ENCODE results near the gene DNAJC1.

The DNAJC1 gene

DNA sequence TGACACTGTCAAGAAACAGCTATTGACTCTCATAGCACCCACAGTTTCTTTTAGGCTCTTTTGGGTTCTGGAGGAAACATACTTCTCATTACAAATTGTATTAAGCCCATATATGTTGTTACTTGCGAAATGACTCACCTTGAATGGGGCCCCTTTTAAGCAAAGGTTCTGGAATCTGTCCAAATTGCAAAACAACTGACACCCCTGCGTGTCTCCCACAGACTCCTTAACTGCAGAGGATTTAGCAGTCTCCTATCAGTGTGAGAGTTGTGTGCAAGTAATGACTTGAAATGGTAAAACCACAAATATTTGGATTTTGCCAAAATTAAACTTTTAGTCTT, 192.3 kb downstream of the DNAJC1 start:
- no peak for FAIRE-seq
- no peak for DNase-seq (ENCODE audit: insufficient read length, low spot score)
- TF ChIP-seq, protein P1, sequence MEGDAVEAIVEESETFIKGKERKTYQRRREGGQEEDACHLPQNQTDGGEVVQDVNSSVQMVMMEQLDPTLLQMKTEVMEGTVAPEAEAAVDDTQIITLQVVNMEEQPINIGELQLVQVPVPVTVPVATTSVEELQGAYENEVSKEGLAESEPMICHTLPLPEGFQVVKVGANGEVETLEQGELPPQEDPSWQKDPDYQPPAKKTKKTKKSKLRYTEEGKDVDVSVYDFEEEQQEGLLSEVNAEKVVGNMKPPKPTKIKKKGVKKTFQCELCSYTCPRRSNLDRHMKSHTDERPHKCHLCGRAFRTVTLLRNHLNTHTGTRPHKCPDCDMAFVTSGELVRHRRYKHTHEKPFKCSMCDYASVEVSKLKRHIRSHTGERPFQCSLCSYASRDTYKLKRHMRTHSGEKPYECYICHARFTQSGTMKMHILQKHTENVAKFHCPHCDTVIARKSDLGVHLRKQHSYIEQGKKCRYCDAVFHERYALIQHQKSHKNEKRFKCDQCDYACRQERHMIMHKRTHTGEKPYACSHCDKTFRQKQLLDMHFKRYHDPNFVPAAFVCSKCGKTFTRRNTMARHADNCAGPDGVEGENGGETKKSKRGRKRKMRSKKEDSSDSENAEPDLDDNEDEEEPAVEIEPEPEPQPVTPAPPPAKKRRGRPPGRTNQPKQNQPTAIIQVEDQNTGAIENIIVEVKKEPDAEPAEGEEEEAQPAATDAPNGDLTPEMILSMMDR (IDR thresholded peaks at IDR 0.05; ENCODE audit: insufficient read depth, missing control alignments) = no peak

- no peak for FAIRE-seq
- DNase-seq (ENCODE audit: insufficient read length, low spot score) = no peak
- TF ChIP-seq, protein P1 (IDR thresholded peaks at IDR 0.05; ENCODE audit: insufficient read depth, missing control alignments) = no peak
Measured at GRCh38 chr10:21810582-21811244, 192.8 kb downstream of the DNAJC1 start.

GRCh38 chr10:21808550-21808949, 195.0 kb downstream of the DNAJC1 start:
- TF ChIP-seq, protein P1 (IDR thresholded peaks at IDR 0.05; ENCODE audit: insufficient read depth, missing control alignments) = no peak
- FAIRE-seq (no peak), DNase-seq (ENCODE audit: insufficient read length, low spot score) (no peak)

DNA sequence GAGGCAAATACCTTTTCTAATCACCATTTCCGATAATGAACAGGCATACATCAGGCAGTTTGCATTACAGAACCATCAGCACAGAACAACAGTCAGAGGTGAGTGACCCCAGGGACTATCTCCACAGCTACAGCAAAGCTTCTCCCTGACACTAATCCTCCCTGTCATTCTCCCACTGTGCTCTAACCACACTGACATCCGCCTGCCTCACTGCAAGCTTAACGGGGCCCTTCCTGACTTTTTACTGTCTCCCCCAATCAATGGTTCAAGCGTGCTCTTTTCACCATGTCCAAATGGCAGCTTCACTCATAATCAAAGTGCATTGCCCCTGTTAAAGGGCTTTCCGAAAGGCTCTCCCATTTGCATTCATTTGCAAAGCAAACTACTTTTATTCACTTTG, 196.3 kb downstream of the DNAJC1 start:
- no peak for DNase-seq (ENCODE audit: insufficient read length, low spot score)
- TF ChIP-seq, protein P1 (IDR thresholded peaks at IDR 0.05; ENCODE audit: insufficient read depth, missing control alignments) = no peak
- FAIRE-seq = no peak

DNA sequence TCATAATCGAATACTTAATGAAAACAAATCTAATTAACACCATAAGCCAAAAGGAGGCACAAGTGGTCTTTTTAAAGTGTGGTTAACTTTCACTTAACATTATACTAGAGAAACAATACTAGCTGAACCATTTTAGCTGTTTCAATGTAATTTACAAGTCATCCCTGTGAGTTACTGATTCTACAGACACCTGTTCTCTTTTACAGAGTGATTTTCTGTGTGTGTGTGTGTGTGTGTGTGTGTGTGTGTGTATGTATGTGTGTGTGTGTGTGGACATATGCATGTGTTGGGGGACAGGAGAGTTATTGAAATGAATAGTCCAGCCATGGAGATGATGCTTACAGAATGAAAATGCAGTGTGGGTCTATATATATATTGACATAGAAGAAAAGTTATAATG, 200.2 kb downstream of the DNAJC1 start:
- TF ChIP-seq, protein P1 (IDR thresholded peaks at IDR 0.05; ENCODE audit: insufficient read depth, missing control alignments) = no peak
- no peak for DNase-seq (ENCODE audit: insufficient read length, low spot score)
- FAIRE-seq = no peak

DNA sequence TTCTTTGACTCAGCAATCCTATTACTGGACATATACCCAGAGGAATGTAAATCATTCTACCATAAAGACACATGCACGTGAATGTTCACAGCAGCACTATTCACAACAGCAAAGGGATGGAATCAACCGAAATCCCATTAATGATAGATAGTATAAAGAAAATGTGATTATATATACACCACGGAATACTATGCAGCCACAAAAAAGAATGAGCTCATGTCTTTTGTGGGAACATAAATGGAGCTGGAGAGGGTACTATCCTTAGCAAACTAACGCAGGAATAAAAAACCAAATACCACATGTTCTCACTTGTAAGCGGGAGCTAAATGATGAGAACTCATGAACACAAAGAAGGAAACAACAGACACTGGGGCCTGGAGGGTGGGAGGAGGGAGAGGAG, 201.9 kb downstream of the DNAJC1 start:
- DNase-seq (ENCODE audit: insufficient read length, low spot score) (no peak), FAIRE-seq (no peak)
- TF ChIP-seq, protein P1 (IDR thresholded peaks at IDR 0.05; ENCODE audit: insufficient read depth, missing control alignments) = no peak

- FAIRE-seq (no peak), DNase-seq (ENCODE audit: insufficient read length, low spot score) (no peak)
- TF ChIP-seq, protein P1 (IDR thresholded peaks at IDR 0.05; ENCODE audit: insufficient read depth, missing control alignments) = no peak
Measured at GRCh38 chr10:21797984-21798765, 205.4 kb downstream of the DNAJC1 start.

All from D721Med (cell line).